ENCODE results near the gene ZNF202. TPM values are rescaled to one million over a fixed set of nuclear protein-coding genes. Genes with fewer than 3 reads are reported as not detected.

The ZNF202 gene
- total and polyA plus RNA-seq, 8 donors = 3.9 to 11.9 (median 6.8) TPM

DNA sequence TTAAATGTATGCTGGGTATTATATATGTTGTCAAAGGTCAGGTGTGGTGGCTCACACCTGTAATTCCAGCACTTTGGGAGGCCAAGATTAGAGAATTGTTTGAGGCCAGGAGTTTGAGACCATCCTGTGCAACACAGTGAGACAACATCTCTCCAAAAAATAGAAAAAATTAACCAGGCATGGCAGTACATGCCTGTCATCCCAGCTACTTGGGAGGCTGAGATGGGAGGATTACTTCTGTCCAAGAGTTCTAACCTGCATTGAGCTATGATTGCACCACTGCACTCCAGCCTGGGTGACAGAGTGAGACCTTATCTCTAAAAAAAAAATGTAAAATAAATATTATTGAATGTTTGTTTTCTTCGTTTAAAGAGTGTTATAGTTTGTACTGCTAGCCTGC, 24.1 kb upstream of the ZNF202 start:
- DNase-seq = no peak
- intact Hi-C loops (cut with DNase I) = no loop called here
- no peaks in the 10 kb centered on the region for H3K36me3 ChIP-seq
- no peaks in the 10 kb centered on the region for H3K9me3 ChIP-seq
- no peak for ATAC-seq
- TF ChIP-seq, protein P1, sequence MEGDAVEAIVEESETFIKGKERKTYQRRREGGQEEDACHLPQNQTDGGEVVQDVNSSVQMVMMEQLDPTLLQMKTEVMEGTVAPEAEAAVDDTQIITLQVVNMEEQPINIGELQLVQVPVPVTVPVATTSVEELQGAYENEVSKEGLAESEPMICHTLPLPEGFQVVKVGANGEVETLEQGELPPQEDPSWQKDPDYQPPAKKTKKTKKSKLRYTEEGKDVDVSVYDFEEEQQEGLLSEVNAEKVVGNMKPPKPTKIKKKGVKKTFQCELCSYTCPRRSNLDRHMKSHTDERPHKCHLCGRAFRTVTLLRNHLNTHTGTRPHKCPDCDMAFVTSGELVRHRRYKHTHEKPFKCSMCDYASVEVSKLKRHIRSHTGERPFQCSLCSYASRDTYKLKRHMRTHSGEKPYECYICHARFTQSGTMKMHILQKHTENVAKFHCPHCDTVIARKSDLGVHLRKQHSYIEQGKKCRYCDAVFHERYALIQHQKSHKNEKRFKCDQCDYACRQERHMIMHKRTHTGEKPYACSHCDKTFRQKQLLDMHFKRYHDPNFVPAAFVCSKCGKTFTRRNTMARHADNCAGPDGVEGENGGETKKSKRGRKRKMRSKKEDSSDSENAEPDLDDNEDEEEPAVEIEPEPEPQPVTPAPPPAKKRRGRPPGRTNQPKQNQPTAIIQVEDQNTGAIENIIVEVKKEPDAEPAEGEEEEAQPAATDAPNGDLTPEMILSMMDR (IDR thresholded peaks at IDR 0.05) = no peak
- FAIRE-seq = no peak
- H3K4me3 ChIP-seq = no peak overlapping the region
- no peaks in the 10 kb centered on the region for H3K27me3 ChIP-seq
- WGBS, 2 donors = 8 to 10% methylated on average over 1 of the region's 1 CpG
- no peaks in the 10 kb centered on the region for H3K4me1 ChIP-seq
- H3K27ac ChIP-seq = no peak overlapping the region

DNA sequence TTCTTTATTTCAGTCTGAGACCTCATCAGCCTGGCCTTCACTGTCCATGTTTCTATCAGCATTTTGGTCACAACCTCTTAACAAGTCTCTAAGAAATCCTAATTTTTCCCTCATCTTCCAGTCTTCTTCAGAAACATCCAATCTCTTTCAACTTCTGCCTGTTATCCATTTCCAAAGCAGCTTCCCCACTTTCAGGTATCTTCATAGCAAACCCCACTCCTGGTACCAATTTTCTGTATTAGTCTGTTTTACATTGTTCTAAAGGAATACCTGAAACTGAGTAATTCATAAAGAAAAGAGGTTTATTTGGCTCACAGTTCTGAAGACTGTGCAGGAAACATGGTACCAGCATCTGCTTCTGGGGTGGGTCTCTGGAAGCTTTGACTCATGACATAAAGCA, 21.0 kb upstream of the ZNF202 start:
- no peak overlapping the region for H3K4me3 ChIP-seq
- DNase-seq (no peak), FAIRE-seq (no peak), ATAC-seq (no peak)
- no peaks in the 10 kb centered on the region for H3K36me3 ChIP-seq
- no peaks in the 10 kb centered on the region for H3K27me3 ChIP-seq
- intact Hi-C loops (cut with DNase I) = no loop called here
- H3K4me1 ChIP-seq = no peaks in the 10 kb centered on the region
- TF ChIP-seq, protein P1 (IDR thresholded peaks at IDR 0.05) = no peak
- no peaks in the 10 kb centered on the region for H3K9me3 ChIP-seq
- no peak overlapping the region for H3K27ac ChIP-seq

- DNase-seq (no peak), ATAC-seq (no peak), FAIRE-seq (no peak)
- Histone ChIP-seq H3K36me3 (no peaks in the 10 kb centered on the region), H3K4me1 (no peaks in the 10 kb centered on the region), H3K27ac (no peak overlapping the region), H3K4me3 (no peak overlapping the region), H3K9me3 (no peaks in the 10 kb centered on the region), H3K27me3 (no peaks in the 10 kb centered on the region)
- WGBS, 2 donors = 72 to 76% methylated on average over 1 of the region's 1 CpG
- TF ChIP-seq, protein P1 (IDR thresholded peaks at IDR 0.05) = no peak
- intact Hi-C loops (cut with DNase I) = no loop called here
Measured at GRCh38 chr11:123760894-123761293, 19.4 kb upstream of the ZNF202 start.

DNA sequence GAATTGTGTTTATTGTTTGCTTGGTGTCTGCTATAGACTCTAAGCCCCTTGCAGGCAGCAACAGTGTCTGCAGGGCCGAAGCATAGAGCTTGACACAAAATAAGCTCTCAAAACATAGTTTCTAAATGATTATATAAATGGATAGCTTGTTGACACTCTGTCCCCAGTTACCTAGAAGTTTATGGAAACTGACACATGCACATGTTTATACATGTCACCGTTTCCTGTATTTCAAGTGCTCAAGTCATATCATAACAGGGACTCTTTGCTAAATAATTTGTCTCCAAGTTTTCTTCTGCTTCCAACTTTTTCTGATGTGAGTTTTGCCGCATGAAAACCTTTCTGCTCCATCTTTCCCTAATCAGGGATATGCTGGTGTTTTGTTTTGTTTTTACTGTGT, 16.5 kb upstream of the ZNF202 start:
- Histone ChIP-seq H3K27me3 (no peaks in the 10 kb centered on the region), H3K9me3 (no peaks in the 10 kb centered on the region), H3K27ac (no peak overlapping the region), H3K4me1 (no peaks in the 10 kb centered on the region), H3K36me3 (no peaks in the 10 kb centered on the region), H3K4me3 (no peak overlapping the region)
- TF ChIP-seq, protein P1 (IDR thresholded peaks at IDR 0.05) = no peak
- 79% methylated on average over 3 of the region's 3 CpGs for WGBS, 2 donors
- no peak for FAIRE-seq
- no peak for ATAC-seq
- no peak for DNase-seq
- intact Hi-C loops (cut with DNase I) = no loop called here

DNA sequence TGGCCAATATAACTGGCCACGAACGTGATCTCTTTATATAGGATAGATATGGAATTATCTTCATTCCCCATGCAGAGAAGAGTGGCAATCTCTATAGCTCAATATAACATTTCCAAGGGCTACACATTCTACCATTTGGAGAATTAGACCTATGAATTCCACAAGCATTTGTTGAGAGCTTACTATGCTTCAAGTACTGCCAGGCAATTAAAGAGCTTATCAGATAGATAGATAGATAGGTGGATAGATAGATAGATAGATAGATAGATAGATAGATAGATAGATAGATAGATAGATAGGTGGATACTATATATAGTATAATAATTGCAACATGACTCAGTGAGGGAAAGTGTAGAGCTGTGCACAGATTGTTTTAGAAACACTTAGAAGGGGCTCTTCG, 14.4 kb upstream of the ZNF202 start:
- DNase-seq (no peak), ATAC-seq (no peak), FAIRE-seq (no peak)
- Histone ChIP-seq H3K27me3 (no peaks in the 10 kb centered on the region), H3K9me3 (no peaks in the 10 kb centered on the region), H3K4me3 (no peak overlapping the region), H3K36me3 (no peaks in the 10 kb centered on the region), H3K27ac (no peak overlapping the region), H3K4me1 (no peaks in the 10 kb centered on the region)
- TF ChIP-seq, protein P1 (IDR thresholded peaks at IDR 0.05) = no peak
- intact Hi-C loops (cut with DNase I) = no loop called here
- 80 to 87% methylated on average over 3 of the region's 3 CpGs for WGBS, 2 donors

Measured in pancreas (tissue), 10 donors.